ENCODE data around the gene PHPT1.

DNA sequence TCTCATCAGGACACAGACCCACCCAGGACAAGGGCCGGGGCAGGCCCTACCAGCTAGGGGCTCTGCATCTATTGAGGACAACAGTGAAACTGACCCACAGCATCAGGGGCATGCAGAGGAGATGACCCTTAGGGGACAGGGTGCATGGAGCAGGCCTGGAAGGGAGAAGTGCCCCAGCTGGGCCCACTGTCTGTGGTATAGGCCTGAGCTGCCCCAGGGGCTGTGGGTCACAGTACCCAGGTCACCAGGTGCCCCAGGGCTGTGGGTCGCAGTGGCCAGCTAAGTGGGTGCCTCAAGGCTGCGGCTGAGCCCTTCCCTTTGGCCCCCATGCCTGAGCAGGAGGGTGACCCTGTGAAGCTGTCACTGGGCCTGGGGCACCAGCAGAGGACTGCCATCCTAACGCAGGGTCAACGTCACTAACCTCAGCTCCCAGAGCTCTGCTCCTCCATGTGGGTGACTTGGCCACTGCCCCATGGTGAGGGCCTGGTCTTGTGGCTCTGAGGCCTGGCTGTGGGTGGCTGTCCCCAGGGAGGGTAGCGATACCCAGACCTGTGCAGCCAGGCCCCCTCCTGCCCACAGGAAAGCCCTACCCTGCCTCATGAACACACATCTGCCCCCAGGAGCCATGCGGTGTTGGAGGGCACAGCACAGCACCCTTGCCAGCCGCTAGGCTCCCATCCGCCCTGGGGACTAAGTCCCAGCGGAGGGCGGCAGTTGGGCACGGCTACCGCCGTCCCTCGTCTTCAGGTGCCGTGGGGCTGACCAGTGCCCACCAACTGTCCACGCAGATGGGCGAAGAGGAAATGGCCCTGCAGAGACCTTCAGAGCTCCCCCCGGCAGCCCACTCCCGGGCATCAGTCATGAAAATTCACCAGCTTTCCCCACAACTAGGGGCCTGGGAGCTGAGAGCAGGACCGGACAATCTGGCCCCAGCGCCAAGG lies 12.0 kb downstream of the PHPT1 start:
- TF ChIP-seq, protein P1, sequence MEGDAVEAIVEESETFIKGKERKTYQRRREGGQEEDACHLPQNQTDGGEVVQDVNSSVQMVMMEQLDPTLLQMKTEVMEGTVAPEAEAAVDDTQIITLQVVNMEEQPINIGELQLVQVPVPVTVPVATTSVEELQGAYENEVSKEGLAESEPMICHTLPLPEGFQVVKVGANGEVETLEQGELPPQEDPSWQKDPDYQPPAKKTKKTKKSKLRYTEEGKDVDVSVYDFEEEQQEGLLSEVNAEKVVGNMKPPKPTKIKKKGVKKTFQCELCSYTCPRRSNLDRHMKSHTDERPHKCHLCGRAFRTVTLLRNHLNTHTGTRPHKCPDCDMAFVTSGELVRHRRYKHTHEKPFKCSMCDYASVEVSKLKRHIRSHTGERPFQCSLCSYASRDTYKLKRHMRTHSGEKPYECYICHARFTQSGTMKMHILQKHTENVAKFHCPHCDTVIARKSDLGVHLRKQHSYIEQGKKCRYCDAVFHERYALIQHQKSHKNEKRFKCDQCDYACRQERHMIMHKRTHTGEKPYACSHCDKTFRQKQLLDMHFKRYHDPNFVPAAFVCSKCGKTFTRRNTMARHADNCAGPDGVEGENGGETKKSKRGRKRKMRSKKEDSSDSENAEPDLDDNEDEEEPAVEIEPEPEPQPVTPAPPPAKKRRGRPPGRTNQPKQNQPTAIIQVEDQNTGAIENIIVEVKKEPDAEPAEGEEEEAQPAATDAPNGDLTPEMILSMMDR (conservative IDR thresholded peaks at IDR 0.05 in 1 of 2, IDR thresholded peaks at IDR 0.05 in 1 of 2; ENCODE audit: low read depth in 1 of 2, low read length in 2 of 2) = no peak
- no peak for TF ChIP-seq EZH2 (IDR thresholded peaks at IDR 0.05; ENCODE audit: low read length, missing control alignments)
